MCF 10A (cell line): ENCODE results near the gene MSANTD1. TPM values are rescaled to one million over a fixed set of nuclear protein-coding genes. Genes with fewer than 3 reads are reported as not detected.

Experiments
- BruUV-seq: library from RNA; stranded (reverse); fragments of 400-500 nt; replicated peaks from 2 replicates; lab custom pipeline; 2021; lab: Mats Ljungman, UMichigan
- CTCF ChIA-PET: fragments of 300-600 bp; sonication (Branson Sonifier 250); formaldehyde crosslinking; extraction: SDS; loops from one replicate; lab custom pipeline; 2021; ENCODE audit warnings: antibody characterized with exemption, inconsistent platforms; lab: Yijun Ruan, JAX
- POLR2A ChIA-PET: fragments of 300-600, 350-650 bp; sonication (Branson Sonifier 250); formaldehyde crosslinking; extraction: SDS; loops from one replicate; lab custom pipeline; 2020; ENCODE audit warnings: antibody characterized with exemption, inconsistent platforms; lab: Yijun Ruan, JAX
- DNase-seq: peaks from one replicate; pipeline ENCODE4 v3.0.0-alpha.2; 2018; ENCODE audit not compliant: unreplicated experiment
- H3K27ac Mint-ChIP-seq: one replicate; pipeline ENCODE4 v1.8.0; 2022; ENCODE audit warnings: mild to moderate bottlenecking, low read depth, mixed read lengths; ENCODE audit not compliant: unreplicated experiment
- H3K27me3 Mint-ChIP-seq: one replicate; pipeline ENCODE4 v1.8.0; 2022; ENCODE audit warnings: mixed read lengths; ENCODE audit not compliant: insufficient read depth, unreplicated experiment
- H3K36me3 Mint-ChIP-seq: one replicate; pipeline ENCODE4 v1.8.0; 2022; ENCODE audit warnings: mild to moderate bottlenecking, moderate library complexity, mixed read lengths; ENCODE audit not compliant: insufficient read depth, unreplicated experiment
- H3K4me1 Mint-ChIP-seq: one replicate; pipeline ENCODE4 v1.8.0; 2022; ENCODE audit warnings: mixed read lengths; ENCODE audit not compliant: insufficient read depth, unreplicated experiment
- H3K4me3 Mint-ChIP-seq: one replicate; pipeline ENCODE4 v1.8.0; 2022; ENCODE audit warnings: mild to moderate bottlenecking, moderate library complexity, mixed read lengths; ENCODE audit not compliant: unreplicated experiment
- H3K9me3 Mint-ChIP-seq: one replicate; pipeline ENCODE4 v1.8.0; 2022; ENCODE audit warnings: mixed read lengths; ENCODE audit not compliant: unreplicated experiment
- CTCF ChIP-seq: fragments of 200-600 bp; IDR thresholded peaks from one replicate; pipeline ENCODE4 v1.8.0; 2022; ENCODE audit warnings: antibody characterized with exemption, mild to moderate bottlenecking; ENCODE audit not compliant: unreplicated experiment
- intact Hi-C: fragments of 100-400 bp; cut with micrococcal nuclease; formaldehyde crosslinking; loops from 2 replicates; pipeline ENCODE4 v1.14.1; 2022
- total RNA-seq: library from RNA; stranded (reverse); gene quantifications from 2 replicates; pipeline ENCODE4 v1.2.3, GENCODE V29; 2022

Gene MSANTD1
- total RNA-seq, 1 experiment from 2014 or later, result 0.37 TPM

- Mint-ChIP-seq H3K9me3 (no peaks in the 10 kb centered on the region), H3K4me3 (no peak overlapping the region), H3K36me3 (no peaks in the 10 kb centered on the region), H3K27ac (no peak overlapping the region), H3K27me3 (no peaks in the 10 kb centered on the region), H3K4me1 (no peaks in the 10 kb centered on the region)
- TF ChIP-seq CTCF, result no peak
- ChIA-PET POLR2A (no interaction called here), CTCF (interaction anchor here (0.6 kb wide), 1 partner anchor 19 kb away, joined by 3 read pairs; no protein-coding TSS in a partner anchor)
- DNase-seq, result no peak
- intact Hi-C loops, result no loop called here
- BruUV-seq, result no TSS peak
Measured at GRCh38 chr4:3249711-3250437, 915 bp downstream of the MSANTD1 start.

GRCh38 chr4:3250438-3250955, 1.5 kb downstream of the MSANTD1 start:
- Mint-ChIP-seq H3K9me3 (no peaks in the 10 kb centered on the region), H3K4me1 (no peaks in the 10 kb centered on the region), H3K4me3 (no peak overlapping the region), H3K27me3 (no peaks in the 10 kb centered on the region), H3K36me3 (no peaks in the 10 kb centered on the region), H3K27ac (no peak overlapping the region)
- no peak for DNase-seq
- POLR2A ChIA-PET, result no interaction called here
- BruUV-seq, result no TSS peak
- TF ChIP-seq CTCF, result no peak
- CTCF ChIA-PET, result no interaction called here
- intact Hi-C loops, result no loop called here

GRCh38 chr4:3250956-3251690, 2.2 kb downstream of the MSANTD1 start:
- Mint-ChIP-seq H3K36me3 (no peaks in the 10 kb centered on the region), H3K27me3 (no peaks in the 10 kb centered on the region), H3K4me3 (no peak overlapping the region), H3K4me1 (no peaks in the 10 kb centered on the region), H3K9me3 (no peaks in the 10 kb centered on the region), H3K27ac (no peak overlapping the region)
- BruUV-seq, result no TSS peak
- ChIA-PET POLR2A (no interaction called here), CTCF (no interaction called here)
- intact Hi-C loops, result no loop called here
- TF ChIP-seq CTCF, result no peak
- DNase-seq, result peak; percentile 18

GRCh38 chr4:3251691-3252479, 2.9 kb downstream of the MSANTD1 start:
- intact Hi-C loops, result no loop called here
- BruUV-seq, result no TSS peak

More at GRCh38 chr4:3251691-3252479, 2.9 kb downstream of the MSANTD1 start:
- no peak overlapping the region for H3K4me3 Mint-ChIP-seq
- POLR2A ChIA-PET, result no interaction called here
- no peak for TF ChIP-seq CTCF
- CTCF ChIA-PET, result no interaction called here
- H3K4me1 Mint-ChIP-seq, result peaks cover 6% of the 10 kb centered on the region
- no peak for DNase-seq
- H3K36me3 Mint-ChIP-seq, result no peaks in the 10 kb centered on the region
- no peaks in the 10 kb centered on the region for H3K27me3 Mint-ChIP-seq
- no peak overlapping the region for H3K27ac Mint-ChIP-seq
- no peaks in the 10 kb centered on the region for H3K9me3 Mint-ChIP-seq
